GM23248 (cell line): ENCODE data around the gene RBM45. TPM values are rescaled to one million over a fixed set of nuclear protein-coding genes. Genes with fewer than 3 reads are reported as not detected.

ENCODE experiments used
- DNase-seq: peaks from one replicate; pipeline ENCODE4 v3.0.0-alpha.2; 2015
- H2AFZ ChIP-seq: fragments of 200-600 bp; sonication (generic); 2 replicates; pipeline ENCODE4 v1.6.1; 2016; ENCODE audit warnings: antibody characterized with exemption
- H3F3A ChIP-seq: fragments of 200-600 bp; sonication (generic); 2 replicates; pipeline ENCODE4 v1.6.1; 2016; ENCODE audit warnings: mild to moderate bottlenecking, antibody characterized with exemption, mixed run types; ENCODE audit not compliant: insufficient read depth
- H3K27ac ChIP-seq: fragments of 200-600 bp; sonication (generic); 2 replicates; pipeline ENCODE4 v1.5.1; 2016; ENCODE audit warnings: mild to moderate bottlenecking
- H3K27me3 ChIP-seq: fragments of 200-600 bp; sonication (generic); replicated peaks from 2 replicates; pipeline ENCODE4 v1.6.1; 2016; ENCODE audit warnings: mild to moderate bottlenecking; ENCODE audit not compliant: insufficient read depth
- H3K36me3 ChIP-seq: fragments of 200-600 bp; sonication (generic); 2 replicates; pipeline ENCODE4 v1.6.1; 2016; ENCODE audit warnings: low read depth, mild to moderate bottlenecking
- H3K4me1 ChIP-seq: fragments of 200-600 bp; sonication (generic); 2 replicates; pipeline ENCODE4 v1.6.1; 2016; ENCODE audit warnings: mild to moderate bottlenecking; ENCODE audit not compliant: insufficient read depth
- H3K4me2 ChIP-seq: fragments of 200-600 bp; sonication (generic); one replicate; pipeline ENCODE4 v1.6.1; 2016; ENCODE audit warnings: mild to moderate bottlenecking; ENCODE audit not compliant: unreplicated experiment
- H3K4me3 ChIP-seq: fragments of 200-600 bp; sonication (generic); 2 replicates; pipeline ENCODE4 v1.5.1; 2016; ENCODE audit warnings: mild to moderate bottlenecking
- H3K79me2 ChIP-seq: fragments of 200-600 bp; sonication (generic); 2 replicates; pipeline ENCODE4 v1.6.1; 2016; ENCODE audit warnings: mild to moderate bottlenecking; ENCODE audit not compliant: insufficient read depth
- H3K9ac ChIP-seq: fragments of 200-600 bp; sonication (generic); 2 replicates; pipeline ENCODE4 v1.6.1; 2016; ENCODE audit warnings: mild to moderate bottlenecking
- H3K9me2 ChIP-seq: fragments of 200-600 bp; sonication (generic); 2 replicates; pipeline ENCODE4 v1.6.1; 2016; ENCODE audit warnings: mixed run types, mild to moderate bottlenecking, moderate library complexity; ENCODE audit not compliant: insufficient read depth
- H3K9me3 ChIP-seq: fragments of 200-600 bp; sonication (generic); one replicate; pipeline ENCODE4 v1.6.1; 2017; ENCODE audit warnings: low read depth
- H4K20me1 ChIP-seq: fragments of 200-600 bp; sonication (generic); 2 replicates; pipeline ENCODE4 v1.6.0; 2016; ENCODE audit not compliant: insufficient read depth
- EZH2 ChIP-seq: fragments of 200-600 bp; sonication (generic); IDR thresholded peaks from 2 replicates; pipeline ENCODE4 v1.6.1; 2018; ENCODE audit warnings: antibody characterized with exemption, mild to moderate bottlenecking; ENCODE audit not compliant: insufficient read depth, poor library complexity, severe bottlenecking
- EZH2phosphoT487 ChIP-seq: fragments of 200-600 bp; sonication (generic); IDR thresholded peaks from 2 replicates; pipeline ENCODE4 v1.6.1; 2018; ENCODE audit warnings: antibody characterized with exemption, moderate library complexity, mild to moderate bottlenecking, low read depth; ENCODE audit not compliant: insufficient read depth
- WGBS, 2 experiments: methylation state at CpG; one replicate each; pipeline ENCODE4 v1.1.6; 2015 to 2017; ENCODE audit warnings: low lambda C conversion rate in 2 of 2, low coverage in 1 of 2; ENCODE audit errors: missing lambda C conversion rate in 2 of 2; 5-methylcytosine and 5-hydroxymethylcytosine counted together
- in situ Hi-C: fragments of 300-500 bp; cut with MboI; formaldehyde crosslinking; loops from 2 replicates; pipeline ENCODE4 v1.15.0; 2020
- polyA plus RNA-seq: library from polyadenylated mRNA; unstranded; fragments of >200 nt; fragmentation: Nextera tagmentation; extraction: Ambion mirVana; gene quantifications from 2 replicates; pipeline ENCODE4 v1.2.1, GENCODE V29; 2016
- total RNA-seq: library from RNA; depleted of rRNA; stranded (reverse); fragments of >200 nt; shearing (Covaris generic); gene quantifications from 2 replicates; pipeline ENCODE4 v1.2.3, GENCODE V29; 2014

RBM45 gene
- total and polyA plus RNA-seq, 2 experiments from 2014 or later, result 15.2 to 17.6 TPM

- no peak overlapping the region for H3K4me2 ChIP-seq
- H3K27me3 ChIP-seq, result no peaks in the 10 kb centered on the region
- TF ChIP-seq EZH2phosphoT487 (no peak), EZH2 (no peak)
- H3F3A ChIP-seq, result no peaks in the 10 kb centered on the region
- in situ Hi-C loops, result no loop called here
- H3K79me2 ChIP-seq, result peaks cover 3% of the 10 kb centered on the region; the same call in 1 of the 2 replicates
- peaks cover 43% of the 10 kb centered on the region for H3K36me3 ChIP-seq
- no peak overlapping the region for H3K9ac ChIP-seq
- no peaks in the 10 kb centered on the region for H4K20me1 ChIP-seq
- WGBS, 2 experiments, result 56 to 67% methylated on average over 3 of the region's 3 CpGs
- no peak overlapping the region for H3K4me3 ChIP-seq
- no peak overlapping the region for H2AFZ ChIP-seq
- H3K9me2 ChIP-seq, result no peaks in the 10 kb centered on the region
- H3K9me3 ChIP-seq, result no peaks in the 10 kb centered on the region
- H3K27ac ChIP-seq, result no peak overlapping the region
- no peaks in the 10 kb centered on the region for H3K4me1 ChIP-seq
- DNase-seq, result no peak
These were observed 7.1 kb downstream of the RBM45 start for GRCh38 chr2:178119179-178119922.

- in situ Hi-C loops, result loop anchor here (10.0 kb wide), 1 partner anchor 292 kb away; no protein-coding TSS in a partner anchor
- H3K27me3 ChIP-seq, result no peaks in the 10 kb centered on the region
- 90 to 93% methylated on average over 2 of the region's 2 CpGs for WGBS, 2 experiments
- H3K4me3 ChIP-seq, result no peak overlapping the region
- no peaks in the 10 kb centered on the region for H3F3A ChIP-seq
- H3K79me2 ChIP-seq, result no peaks in the 10 kb centered on the region
- H3K27ac ChIP-seq, result no peak overlapping the region
- no peak overlapping the region for H2AFZ ChIP-seq
- H3K9me2 ChIP-seq, result no peaks in the 10 kb centered on the region
- no peak for DNase-seq
- no peaks in the 10 kb centered on the region for H3K9me3 ChIP-seq
- no peak for TF ChIP-seq EZH2
- TF ChIP-seq EZH2phosphoT487, result no peak
- H3K9ac ChIP-seq, result no peak overlapping the region
- no peaks in the 10 kb centered on the region for H3K4me1 ChIP-seq
- H4K20me1 ChIP-seq, result no peaks in the 10 kb centered on the region
- H3K36me3 ChIP-seq, result peaks cover 52% of the 10 kb centered on the region
- H3K4me2 ChIP-seq, result no peak overlapping the region
These were observed 10.9 kb downstream of the RBM45 start for GRCh38 chr2:178123163-178123562.

- Histone ChIP-seq H3K9me3 (no peaks in the 10 kb centered on the region), H3K9me2 (no peaks in the 10 kb centered on the region), H3K27ac (no peak overlapping the region), H2AFZ (no peak overlapping the region), H3K9ac (no peak overlapping the region), H3K36me3 (peaks cover 56% of the 10 kb centered on the region), H3K27me3 (no peaks in the 10 kb centered on the region), H4K20me1 (no peaks in the 10 kb centered on the region), H3K79me2 (no peaks in the 10 kb centered on the region), H3K4me2 (no peak overlapping the region), H3K4me1 (no peaks in the 10 kb centered on the region), H3F3A (no peaks in the 10 kb centered on the region), H3K4me3 (no peak overlapping the region)
- in situ Hi-C loops, result loop anchor here (10.0 kb wide), 1 partner anchor 290 kb away; no protein-coding TSS in a partner anchor
- no peak for TF ChIP-seq EZH2
- no peak for TF ChIP-seq EZH2phosphoT487
- no peak for DNase-seq
These were observed 12.9 kb downstream of the RBM45 start for GRCh38 chr2:178125125-178125524.

GRCh38 chr2:178125862-178126261 is 13.6 kb downstream of the RBM45 start:
- 75 to 79% methylated on average over 5 of the region's 5 CpGs for WGBS, 2 experiments
- Histone ChIP-seq H3K79me2 (no peaks in the 10 kb centered on the region), H3K9me2 (no peaks in the 10 kb centered on the region), H3K36me3 (peaks cover 52% of the 10 kb centered on the region), H3K9ac (no peak overlapping the region), H3K4me3 (no peak overlapping the region), H3K9me3 (no peaks in the 10 kb centered on the region), H3K4me1 (no peaks in the 10 kb centered on the region), H3K4me2 (no peak overlapping the region), H3F3A (no peaks in the 10 kb centered on the region), H3K27ac (no peak overlapping the region), H2AFZ (no peak overlapping the region), H4K20me1 (no peaks in the 10 kb centered on the region), H3K27me3 (no peaks in the 10 kb centered on the region)
- in situ Hi-C loops, result loop anchor here (10.0 kb wide), 1 partner anchor 289 kb away; no protein-coding TSS in a partner anchor
- DNase-seq, result no peak
- TF ChIP-seq EZH2 (no peak), EZH2phosphoT487 (no peak)
